GM18505 (cell line): ENCODE measurements around the gene RARG.

ENCODE experiments used
- ATAC-seq: cut with Tn5 transposase; IDR thresholded peaks from one replicate; pipeline ENCODE4 v1.9.1; 2021; ENCODE audit not compliant: unreplicated experiment
- POLR2A ChIP-seq: IDR thresholded peaks from 4 replicates; pipeline ENCODE4 v1.6.1; 2011; ENCODE audit warnings: borderline replicate concordance; ENCODE audit not compliant: insufficient read depth, insufficient read length; ENCODE audit errors: extremely low read depth

Gene RARG

DNA sequence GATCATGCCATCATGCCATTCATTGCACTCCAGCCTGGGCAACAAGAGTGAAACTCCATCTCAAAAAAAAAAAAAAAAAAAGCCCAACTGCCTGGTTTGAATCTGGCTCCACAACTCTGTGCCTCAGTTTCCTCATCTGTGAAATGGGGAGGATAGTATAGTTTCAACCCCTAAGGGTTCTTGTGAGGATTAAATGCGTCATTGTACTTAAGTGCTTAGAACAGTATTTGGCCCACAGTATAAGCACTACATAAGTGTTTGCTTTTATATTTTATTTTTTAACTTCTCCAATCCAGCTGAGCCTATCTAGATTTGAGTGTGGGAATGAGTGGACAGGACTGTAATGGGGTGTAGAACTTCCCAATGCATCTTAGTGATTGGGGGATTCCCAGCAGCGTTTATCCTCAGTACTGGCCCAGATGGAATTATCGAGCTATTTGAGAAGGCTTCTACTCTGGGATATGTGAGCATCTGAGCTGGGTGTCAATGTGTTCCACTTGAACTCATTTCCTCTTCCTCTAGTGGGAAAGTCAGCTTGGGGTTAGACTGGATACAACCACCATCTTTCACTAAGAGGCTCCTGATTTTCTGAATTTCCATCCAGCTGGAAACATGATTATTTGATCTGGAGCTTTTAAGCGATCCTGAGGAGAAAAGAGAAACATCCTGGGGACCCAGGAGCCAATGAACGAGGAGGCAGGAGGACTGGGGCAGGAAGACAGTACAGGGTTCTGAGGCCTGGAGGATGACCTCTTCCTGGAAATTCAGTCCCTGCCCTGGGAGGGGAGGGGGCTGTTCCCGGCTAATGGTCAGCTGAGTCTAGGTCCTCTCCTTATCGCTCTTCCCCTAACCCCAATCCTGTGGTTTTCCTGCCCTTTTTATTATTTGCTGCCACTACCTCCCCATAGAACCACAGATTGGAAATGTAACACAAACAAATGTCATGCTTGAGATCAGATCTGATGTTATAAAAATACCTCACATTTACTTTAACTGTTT is 26.8 kb upstream of the RARG start:
- ATAC-seq, result no peak
- no peak for TF ChIP-seq POLR2A

DNA sequence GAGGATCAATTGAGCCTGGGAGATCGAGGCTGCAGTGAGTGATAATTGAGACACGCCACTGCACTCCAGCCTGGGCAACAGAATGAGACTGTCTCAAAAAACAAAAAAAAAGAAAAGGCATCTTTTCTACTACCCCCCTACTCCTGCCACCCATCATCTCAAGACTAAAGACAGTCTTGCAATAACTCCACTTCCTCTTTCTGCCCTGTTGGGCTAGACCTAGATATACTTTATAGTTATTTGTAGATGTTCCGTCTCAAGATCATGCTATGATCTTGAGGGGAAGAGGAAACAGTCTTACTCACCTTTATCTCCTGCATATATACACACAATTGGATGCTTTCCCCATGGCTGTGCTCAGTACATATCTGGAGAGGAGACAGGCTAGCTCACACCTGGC is 24.0 kb upstream of the RARG start:
- no peak for ATAC-seq

DNA sequence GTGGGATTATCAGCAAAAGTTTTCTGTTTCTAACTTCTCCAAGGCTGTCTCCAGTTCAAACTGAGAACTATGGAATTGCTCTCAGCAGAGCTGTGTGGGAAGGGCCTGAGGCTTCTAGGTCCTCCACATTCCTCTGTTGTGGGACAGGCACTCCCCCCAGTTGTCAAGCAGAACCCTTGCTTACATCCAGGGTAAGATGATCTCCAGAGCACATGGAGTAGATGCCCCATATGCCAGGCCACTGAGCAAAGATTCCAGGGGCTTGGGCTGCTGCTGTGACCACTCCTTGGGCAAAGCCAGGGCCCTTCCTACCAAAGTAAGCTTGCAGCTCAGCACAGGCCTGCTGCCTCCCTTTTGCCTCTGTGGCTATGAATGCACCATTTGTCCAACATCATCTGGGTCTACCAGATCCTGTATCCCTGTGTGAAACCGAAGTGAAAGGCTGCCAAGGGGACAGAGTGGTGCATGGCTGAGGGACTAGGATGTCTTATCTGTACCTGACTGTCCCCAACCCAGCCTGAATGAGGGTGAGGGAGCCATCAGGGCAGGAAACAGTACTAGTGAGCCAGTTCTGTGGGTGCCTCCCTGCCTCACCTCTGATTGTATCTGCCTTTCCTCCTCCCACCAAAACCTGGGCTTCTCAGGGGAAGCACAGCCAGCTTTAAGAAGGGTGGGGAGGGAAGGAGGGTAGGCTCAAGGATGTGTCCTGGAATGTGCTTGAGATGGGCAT is 23.0 kb upstream of the RARG start:
- no peak for TF ChIP-seq POLR2A
- no peak for ATAC-seq

More for the DNA sequence above, 24.0 kb upstream of the RARG start:
- no peak for TF ChIP-seq POLR2A

DNA sequence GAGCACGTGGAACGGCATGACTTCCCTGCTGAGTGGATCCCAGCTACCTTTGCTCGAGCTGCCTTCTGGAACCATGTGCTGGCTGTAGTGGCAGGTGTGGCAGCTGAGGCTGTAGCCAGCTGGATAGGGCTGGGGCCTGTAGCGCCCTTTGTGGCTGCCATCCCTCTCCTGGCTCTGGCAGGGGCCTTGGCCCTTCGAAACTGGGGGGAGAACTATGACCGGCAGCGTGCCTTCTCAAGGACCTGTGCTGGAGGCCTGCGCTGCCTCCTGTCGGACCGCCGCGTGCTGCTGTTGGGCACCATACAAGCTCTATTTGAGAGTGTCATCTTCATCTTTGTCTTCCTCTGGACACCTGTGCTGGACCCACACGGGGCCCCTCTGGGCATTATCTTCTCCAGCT is 21.3 kb upstream of the RARG start:
- no peak for TF ChIP-seq POLR2A

DNA sequence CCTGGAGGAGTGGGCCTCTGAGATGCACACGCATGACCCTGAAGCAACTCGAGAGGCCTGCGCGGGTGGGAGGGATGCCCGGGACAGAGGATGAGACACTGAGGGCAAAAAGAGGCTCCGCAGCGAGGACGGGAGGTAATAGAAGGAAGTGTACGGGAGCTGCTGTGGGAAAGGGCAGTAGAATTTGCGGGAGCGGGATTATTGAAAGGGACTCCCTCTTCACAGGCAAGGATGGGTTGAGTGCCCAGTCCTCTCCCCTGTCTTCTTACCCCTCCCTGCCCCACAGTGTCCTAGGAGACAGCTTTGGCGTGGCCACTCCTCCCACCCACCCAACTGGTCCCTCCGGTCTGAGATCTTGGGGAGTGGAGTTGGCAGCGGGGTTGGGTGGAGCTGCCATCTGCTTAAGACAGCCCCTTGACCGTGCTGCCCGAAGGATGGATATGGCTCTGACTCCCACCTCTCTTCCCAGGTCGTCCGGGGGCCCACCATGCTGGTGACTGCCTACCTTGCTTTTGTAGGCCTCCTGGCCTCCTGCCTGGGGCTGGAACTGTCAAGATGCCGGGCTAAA is 20.4 kb upstream of the RARG start:
- ATAC-seq, result no peak
- TF ChIP-seq POLR2A, result no peak

More for the DNA sequence above, 21.3 kb upstream of the RARG start:
- no peak for ATAC-seq

- peak; percentile 82 for TF ChIP-seq POLR2A
- ATAC-seq, result peak; percentile 65
Measured at GRCh38 chr12:53251477-53252348, 19.7 kb upstream of the RARG start.

DNA sequence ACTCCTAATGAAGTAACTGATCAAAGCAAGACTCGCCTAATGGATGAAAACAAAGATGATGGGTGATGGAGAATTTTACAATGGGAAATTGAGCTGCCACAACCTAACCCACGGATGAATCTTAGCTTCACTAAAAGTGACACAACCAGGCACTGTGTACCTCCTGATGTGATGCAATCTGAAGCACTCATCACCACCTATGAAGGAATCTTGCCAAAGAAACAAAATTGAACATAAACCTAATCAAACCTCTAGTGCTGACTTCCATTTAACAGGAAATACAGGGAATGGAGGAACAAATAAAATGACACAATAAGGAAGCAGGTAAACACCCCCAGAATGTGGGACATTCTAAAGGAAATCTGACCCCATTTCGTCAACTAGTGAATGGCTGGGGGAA is 13.3 kb upstream of the RARG start:
- ATAC-seq, result no peak
- no peak for TF ChIP-seq POLR2A

DNA sequence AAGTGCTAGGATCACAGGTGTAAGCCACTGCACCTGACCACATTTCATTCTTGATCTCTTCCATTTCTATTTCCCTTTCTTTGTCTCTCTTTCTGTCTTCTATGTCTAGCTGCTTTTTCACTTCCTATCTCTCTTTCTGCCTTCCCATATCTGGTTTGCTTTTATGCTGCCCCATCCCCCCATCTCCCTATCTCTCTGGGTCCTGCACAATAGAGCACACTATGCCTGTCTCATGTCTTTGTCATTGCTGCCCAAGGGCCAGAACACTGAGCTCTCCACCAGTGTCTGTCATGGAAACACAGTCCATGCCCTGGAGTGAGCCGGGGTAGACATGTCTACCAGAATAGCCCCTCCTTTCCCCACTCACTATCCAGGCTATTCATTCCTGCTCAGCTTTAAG is 12.3 kb upstream of the RARG start:
- ATAC-seq, result no peak

GRCh38 chr12:53241623-53242412 is 9.8 kb upstream of the RARG start:
- no peak for TF ChIP-seq POLR2A
- ATAC-seq, result no peak

More for the DNA sequence above, 12.3 kb upstream of the RARG start:
- no peak for TF ChIP-seq POLR2A

GRCh38 chr12:53239643-53240258 is 7.7 kb upstream of the RARG start:
- no peak for ATAC-seq
- TF ChIP-seq POLR2A, result no peak

DNA sequence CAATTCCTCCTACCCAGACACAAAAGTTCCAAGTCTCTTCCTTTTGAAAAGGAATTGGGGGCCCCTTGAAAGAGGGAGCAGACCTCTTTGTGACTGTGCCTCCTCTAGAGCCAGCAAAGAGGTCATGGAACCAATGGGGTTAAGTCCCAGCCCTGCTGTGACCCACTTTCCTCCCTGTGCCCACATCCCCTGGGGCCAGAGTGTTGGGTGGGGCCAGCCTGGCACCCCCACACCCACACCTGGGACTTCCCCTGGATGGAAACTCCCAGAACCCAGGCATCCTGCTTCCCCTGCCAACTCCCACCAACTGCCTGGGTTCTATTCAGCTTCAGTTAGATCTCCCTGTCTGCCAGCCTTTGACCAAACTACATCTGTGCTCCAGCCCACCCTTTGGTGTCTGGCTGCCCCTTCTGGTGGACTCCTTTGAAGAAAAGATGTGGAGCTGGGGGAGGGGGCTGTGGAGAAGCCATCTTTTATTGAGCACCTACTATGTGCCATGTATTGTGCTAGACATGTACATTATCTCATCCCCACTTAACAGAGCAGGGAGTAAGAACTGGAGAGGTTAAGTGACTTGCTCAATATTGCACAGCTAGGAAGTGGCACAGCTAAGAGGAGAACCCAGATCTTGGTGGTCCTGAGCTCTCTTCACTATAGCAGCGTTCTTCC is 4.6 kb upstream of the RARG start:
- no peak for ATAC-seq
- TF ChIP-seq POLR2A, result no peak
